GM23338 (cell line): ENCODE data around the gene ZNF536. TPM values are rescaled to one million over a fixed set of nuclear protein-coding genes. Genes with fewer than 3 reads are reported as not detected.

ENCODE experiments used
- ATAC-seq: fragments of 200-7000 bp; cut with Tn5 transposase; 3 replicates; pipeline ENCODE4 v1.9.1; 2020
- DNase-seq: peaks from one replicate; pipeline ENCODE4 v3.0.0-alpha.2; 2015; ENCODE audit warnings: low spot score
- H2AFZ ChIP-seq: fragments of 200-600 bp; sonication (generic); 2 replicates; pipeline ENCODE4 v1.8.0; 2016; ENCODE audit warnings: antibody characterized with exemption, mild to moderate bottlenecking, moderate library complexity
- H3F3A ChIP-seq: fragments of 200-600 bp; sonication (generic); replicated peaks from 2 replicates; pipeline ENCODE4 v1.8.0; 2017; ENCODE audit warnings: antibody characterized with exemption, mixed run types, low read depth
- H3K27ac ChIP-seq: fragments of 200-600 bp; sonication (generic); 2 replicates; pipeline ENCODE4 v1.6.1; 2016; ENCODE audit warnings: low read depth
- H3K27me3 ChIP-seq: fragments of 200-600 bp; sonication (generic); 2 replicates; pipeline ENCODE4 v1.8.0; 2016; ENCODE audit warnings: mild to moderate bottlenecking, mixed run types, moderate library complexity; ENCODE audit not compliant: insufficient read depth
- H3K36me3 ChIP-seq: fragments of 200-600 bp; sonication (generic); 2 replicates; pipeline ENCODE4 v1.8.0; 2016; ENCODE audit warnings: mild to moderate bottlenecking; ENCODE audit not compliant: insufficient read depth
- H3K4me1 ChIP-seq: fragments of 200-600 bp; sonication (generic); 2 replicates; pipeline ENCODE4 v1.8.0; 2016; ENCODE audit warnings: mild to moderate bottlenecking, moderate library complexity; ENCODE audit not compliant: insufficient read depth
- H3K4me2 ChIP-seq: fragments of 200-600 bp; sonication (generic); 2 replicates; pipeline ENCODE4 v1.7.1; 2017; ENCODE audit warnings: mixed run types
- H3K4me3 ChIP-seq: fragments of 200-600 bp; sonication (generic); 2 replicates; pipeline ENCODE4 v1.6.1; 2016; ENCODE audit warnings: mixed run types
- H3K79me2 ChIP-seq: fragments of 200-600 bp; sonication (generic); replicated peaks from 2 replicates; pipeline ENCODE4 v1.8.0; 2017; ENCODE audit warnings: mild to moderate bottlenecking; ENCODE audit not compliant: insufficient read depth
- H3K9me2 ChIP-seq: fragments of 200-600 bp; sonication (generic); 2 replicates; pipeline ENCODE4 v1.8.0; 2017; ENCODE audit not compliant: insufficient read depth
- H4K20me1 ChIP-seq: fragments of 200-600 bp; sonication (generic); replicated peaks from 2 replicates; pipeline ENCODE4 v1.8.0; 2017; ENCODE audit warnings: mild to moderate bottlenecking; ENCODE audit not compliant: insufficient read depth
- H3K27ac Mint-ChIP-seq: 2 replicates; pipeline ENCODE4 v1.8.0; 2020; ENCODE audit warnings: inconsistent platforms, mild to moderate bottlenecking, moderate library complexity, mixed read lengths
- H3K27me3 Mint-ChIP-seq: 3 replicates; pipeline ENCODE4 v1.8.0; 2022; ENCODE audit warnings: low read depth, mild to moderate bottlenecking, moderate library complexity, mixed read lengths, inconsistent platforms; ENCODE audit not compliant: insufficient read depth, poor library complexity
- H3K36me3 Mint-ChIP-seq: 3 replicates; pipeline ENCODE4 v1.8.0; 2021; ENCODE audit warnings: low read depth, mild to moderate bottlenecking, inconsistent platforms, moderate library complexity, mixed read lengths
- H3K4me1 Mint-ChIP-seq: 3 replicates; pipeline ENCODE4 v1.8.0; 2020; ENCODE audit warnings: mild to moderate bottlenecking, inconsistent platforms, mixed read lengths
- H3K4me3 Mint-ChIP-seq: 3 replicates; pipeline ENCODE4 v1.8.0; 2021; ENCODE audit warnings: moderate library complexity, mild to moderate bottlenecking, inconsistent platforms, mixed read lengths
- H3K9me3 Mint-ChIP-seq: 3 replicates; pipeline ENCODE4 v1.8.0; 2020; ENCODE audit warnings: moderate library complexity, mild to moderate bottlenecking, inconsistent platforms, mixed read lengths
- CTCF ChIP-seq, 2 experiments: fragments of 200-600 bp in 1 of 2; sonication (generic) in 1 of 2; conservative IDR thresholded peaks; 2 replicates each; pipeline versions ENCODE4 v1.5.1 to v1.6.1; 2016 to 2017; ENCODE audit warnings: antibody characterized with exemption in 2 of 2, low read depth in 2 of 2, mild to moderate bottlenecking in 2 of 2, moderate library complexity in 1 of 2
- NANOG ChIP-seq: IDR thresholded peaks from 2 replicates; pipeline ENCODE4 v1.6.1; 2016; ENCODE audit warnings: antibody characterized with exemption, borderline replicate concordance
- STAT1 ChIP-seq: IDR thresholded peaks from one replicate; pipeline ENCODE4 v1.6.1; 2016; ENCODE audit warnings: antibody characterized with exemption; ENCODE audit not compliant: unreplicated experiment
- ZNF114 ChIP-seq: fragments of 250-450 bp; sonication (Bioruptor Pico); IDR thresholded peaks from 2 replicates; pipeline ENCODE4 v1.5.0; 2020; ENCODE audit warnings: mild to moderate bottlenecking, moderate library complexity
- ZNF462 ChIP-seq: fragments of 250-450 bp; sonication (Bioruptor Pico); IDR thresholded peaks from 2 replicates; pipeline ENCODE4 v1.5.0; 2020; ENCODE audit warnings: mild to moderate bottlenecking, moderate library complexity
- polyA plus RNA-seq: library from polyadenylated mRNA; unstranded; fragments of >200 nt; fragmentation: Nextera tagmentation; extraction: Ambion mirVana; gene quantifications from 2 replicates; pipeline ENCODE4 v1.2.1, GENCODE V29; 2016
- total RNA-seq: library from RNA; depleted of rRNA; stranded (reverse); fragments of >200 nt; shearing (Covaris generic); gene quantifications from 2 replicates; pipeline ENCODE4 v1.2.3, GENCODE V29; 2014

Gene ZNF536
- total and polyA plus RNA-seq, 2 experiments from 2014 or later, result 0.07 TPM; not detected in 1

- TF ChIP-seq ZNF462 (CRISPR knock-in tag), result no peak
Observed at GRCh38 chr19:30479231-30479630, 107.0 kb downstream of the ZNF536 start (continued).

GRCh38 chr19:30480097-30480496 is 107.9 kb downstream of the ZNF536 start:
- peaks cover 2% of the 10 kb centered on the region; the same call in 1 of the 3 replicates for H3K36me3 Mint-ChIP-seq
- DNase-seq (no peak), ATAC-seq (no peak)
- no peak overlapping the region for H3K4me3 Mint-ChIP-seq
- H3K27me3 Mint-ChIP-seq, result peaks cover 5% of the 10 kb centered on the region
- H3K9me3 Mint-ChIP-seq, result peaks cover 6% of the 10 kb centered on the region; the same call in 2 of the 3 replicates
- Histone ChIP-seq H3K79me2 (no peaks in the 10 kb centered on the region), H3F3A (no peaks in the 10 kb centered on the region), H3K27me3 (no peaks in the 10 kb centered on the region), H3K4me3 (no peak overlapping the region), H4K20me1 (no peaks in the 10 kb centered on the region), H3K36me3 (no peaks in the 10 kb centered on the region), H2AFZ (peak overlapping the region; percentile 69; the same call in 1 of the 2 replicates), H3K27ac (no peak overlapping the region), H3K4me1 (no peaks in the 10 kb centered on the region), H3K4me2 (no peak overlapping the region), H3K9me2 (0 out of 2 replicates have a peak, but pooled peaks cover 3% of the 10 kb centered on the region)
- H3K4me1 Mint-ChIP-seq, result 0 out of 3 replicates have a peak, but pooled peaks cover 4% of the 10 kb centered on the region
- no peak overlapping the region for H3K27ac Mint-ChIP-seq
- TF ChIP-seq NANOG (no peak), CTCF (conservative IDR thresholded peaks at IDR 0.05; ENCODE audit: low read depth in 2 of 2) (no peak), ZNF462 (CRISPR knock-in tag) (no peak), ZNF114 (CRISPR knock-in tag) (no peak), STAT1 (no peak)
